ENCODE data around the gene KDELR1. TPM values are rescaled to one million over a fixed set of nuclear protein-coding genes. Genes with fewer than 3 reads are reported as not detected.
"Not testable (repeated sequence)": the region's sequence is repeated elsewhere in the genome, so short reads cannot be mapped to it uniquely, and the experiment has no call there.

Gene KDELR1
- total RNA-seq, 1 donor from 2014 or later: 21.8 TPM

DNA sequence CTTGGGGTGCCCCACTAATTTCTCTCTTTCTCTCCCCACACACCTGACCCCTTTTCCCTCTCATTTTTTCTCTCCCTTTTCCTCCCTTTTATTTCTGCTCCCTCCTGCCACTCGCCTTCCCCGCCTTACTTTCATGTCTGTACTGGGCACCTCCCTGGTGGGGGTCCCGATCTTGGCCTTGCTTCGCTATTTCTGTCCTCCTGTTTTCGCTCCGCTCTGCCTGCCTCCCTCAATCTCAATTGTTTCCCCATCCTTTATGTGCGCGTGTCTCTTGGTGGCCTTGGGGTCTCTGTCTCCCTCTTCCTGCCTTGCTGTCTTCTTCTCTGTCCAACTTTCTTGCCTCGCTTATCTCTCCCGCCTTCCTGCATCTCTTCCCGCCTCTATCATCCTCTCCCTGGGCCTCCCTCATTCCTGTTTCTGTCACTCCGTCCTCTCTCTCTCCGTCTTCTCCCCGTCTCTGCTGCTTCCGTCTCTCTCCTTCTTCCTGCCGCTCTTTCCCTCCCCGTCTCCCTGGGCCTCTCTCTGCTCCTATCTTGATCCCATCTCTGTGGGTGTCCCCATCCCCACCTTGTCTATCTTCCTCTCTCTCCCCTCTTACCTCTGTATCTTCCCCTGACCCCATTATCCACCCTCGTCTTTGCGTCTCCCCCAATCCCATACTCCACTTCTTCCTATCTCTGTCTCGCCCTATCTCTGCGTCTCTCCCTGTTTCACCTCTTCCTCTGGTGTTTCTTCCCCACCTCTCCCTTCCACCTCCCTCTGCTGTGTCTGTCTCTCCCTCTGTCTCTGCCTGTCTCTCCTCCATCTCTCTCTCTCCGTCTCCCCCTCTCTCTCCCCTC, 6.1 kb upstream of the KDELR1 start:
- no peak for DNase-seq

DNA sequence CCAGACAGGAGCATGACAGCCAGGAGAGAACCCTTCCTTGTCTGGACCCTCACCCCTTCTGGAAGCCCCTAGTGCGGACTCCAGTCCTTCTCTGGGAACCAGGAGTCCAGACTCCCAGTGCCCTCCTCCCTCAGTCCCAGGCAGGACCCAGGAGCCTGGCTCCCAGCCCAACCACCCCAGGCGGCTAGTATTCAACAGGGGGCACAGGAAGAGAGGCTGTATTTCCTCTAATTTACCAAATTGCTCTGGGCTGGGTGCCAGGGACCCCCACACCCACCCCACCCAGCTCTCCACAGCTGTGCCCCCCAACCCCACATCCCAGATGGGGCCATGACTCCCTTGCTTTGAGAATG, 5.4 kb upstream of the KDELR1 start:
- no peak for DNase-seq

DNA sequence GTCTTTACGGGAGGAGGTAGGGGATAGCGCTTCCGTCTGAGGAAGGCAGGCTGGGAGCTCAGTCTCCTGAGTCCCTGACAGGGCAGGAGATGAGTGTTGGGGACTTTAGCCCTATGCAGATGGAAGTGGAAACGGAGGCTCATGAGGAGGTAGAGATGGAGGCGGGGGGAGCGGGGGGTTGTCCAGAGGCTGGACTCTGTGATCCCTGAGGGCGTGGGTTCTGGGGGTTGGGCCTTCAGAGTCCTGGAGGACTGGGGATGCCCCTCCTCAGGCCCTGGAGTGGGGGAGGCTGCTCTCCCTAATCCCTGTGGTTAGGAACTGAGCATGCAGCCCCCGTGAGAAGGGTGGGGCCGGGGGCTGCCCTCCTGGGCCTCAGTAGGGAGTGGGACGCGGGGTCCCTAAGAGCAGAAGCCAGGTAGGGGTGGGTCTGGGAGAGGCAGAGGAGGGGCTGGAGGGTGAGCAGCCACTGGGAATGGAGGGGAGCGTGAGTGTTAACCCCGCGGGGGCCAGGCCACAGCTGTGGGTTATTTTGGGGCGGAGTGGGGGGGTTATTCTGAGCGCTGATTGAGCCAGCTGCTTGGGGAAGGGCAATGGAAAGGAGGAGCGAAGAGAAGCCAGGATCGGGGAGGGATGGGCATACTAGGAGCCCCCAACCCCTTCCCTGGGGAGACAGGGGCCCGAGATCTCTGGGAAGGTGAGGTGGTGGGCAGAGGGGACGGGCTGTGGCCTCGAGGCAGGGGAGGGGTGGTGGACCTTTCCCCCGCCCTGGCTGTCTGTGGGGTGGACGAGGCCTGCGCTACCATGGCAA, 4.9 kb upstream of the KDELR1 start:
- DNase-seq: no peak

DNA sequence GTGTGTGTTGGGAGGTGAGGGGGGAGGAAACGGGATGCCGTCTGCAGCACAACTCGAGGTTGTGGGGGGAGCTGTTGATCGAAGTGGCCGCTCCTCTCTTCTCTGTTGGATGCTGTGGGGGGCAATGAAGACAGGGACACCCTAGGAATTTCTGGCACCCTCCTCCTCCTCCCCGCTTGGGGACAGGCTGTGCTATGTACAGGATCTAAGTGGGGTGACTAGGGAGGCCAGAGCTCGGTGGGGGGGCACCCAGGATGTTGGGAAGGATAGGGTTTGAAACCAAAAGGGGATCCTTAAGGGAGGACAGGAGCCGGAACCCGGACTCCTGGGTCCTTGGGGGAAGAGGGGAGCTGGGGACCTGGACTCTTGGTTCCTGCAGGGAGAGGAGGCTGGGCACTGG, 4.1 kb upstream of the KDELR1 start:
- DNase-seq: no peak

DNA sequence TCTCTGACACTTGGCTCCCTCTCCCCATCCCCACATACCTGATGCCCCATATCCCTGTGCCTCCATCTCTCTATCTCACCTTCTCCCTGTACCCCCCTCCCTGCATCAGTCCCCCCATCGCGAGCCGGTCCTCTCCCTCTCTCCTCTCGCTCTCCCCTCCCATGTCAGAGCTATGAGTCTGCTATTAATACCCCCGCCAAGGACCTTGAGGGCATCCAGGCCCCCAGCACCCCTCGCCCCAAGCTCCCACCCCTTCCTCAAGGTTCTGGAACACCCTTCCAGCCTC, 3.8 kb upstream of the KDELR1 start:
- no peak for DNase-seq

DNA sequence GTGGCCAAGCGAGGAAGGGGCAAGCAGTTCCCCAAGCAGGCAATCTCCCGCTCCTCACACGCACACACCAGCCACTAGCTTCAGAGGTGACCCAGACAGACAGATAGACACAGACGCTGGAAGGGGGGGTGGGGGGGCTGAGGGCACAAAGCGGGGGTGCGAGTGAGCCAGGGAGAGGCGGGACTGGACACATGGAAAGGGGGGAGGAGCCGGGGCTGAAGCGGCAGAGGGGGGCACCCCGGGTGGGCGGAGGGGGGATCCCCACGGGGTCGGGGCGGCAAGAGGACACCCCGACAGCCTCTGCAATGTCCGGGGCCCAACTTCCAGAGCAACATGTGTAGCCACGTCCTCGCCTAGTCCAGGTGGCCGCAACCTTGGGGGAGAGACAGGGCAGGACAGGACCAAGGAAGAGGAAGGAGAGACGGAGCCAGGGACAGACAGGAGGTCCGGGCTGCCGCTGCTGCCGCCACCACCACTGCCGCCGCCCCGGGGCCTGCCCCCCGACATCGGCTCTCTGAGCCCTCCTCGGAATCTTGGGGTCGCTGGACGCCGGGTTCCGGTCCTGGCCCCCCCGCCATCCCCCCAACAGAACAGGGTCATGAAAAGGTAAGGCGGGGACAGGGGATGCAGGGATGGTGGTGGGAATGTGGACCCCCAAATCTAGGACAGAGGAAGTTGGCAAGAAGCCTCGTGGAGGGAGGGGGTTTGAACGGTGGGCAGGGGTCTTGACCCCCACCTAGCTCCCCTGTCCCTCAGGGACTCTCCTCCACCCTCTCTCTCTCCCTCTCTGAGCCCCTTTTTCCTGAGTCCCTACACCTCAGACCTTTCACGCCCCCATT, 3.2 kb upstream of the KDELR1 start:
- no peak for DNase-seq

DNA sequence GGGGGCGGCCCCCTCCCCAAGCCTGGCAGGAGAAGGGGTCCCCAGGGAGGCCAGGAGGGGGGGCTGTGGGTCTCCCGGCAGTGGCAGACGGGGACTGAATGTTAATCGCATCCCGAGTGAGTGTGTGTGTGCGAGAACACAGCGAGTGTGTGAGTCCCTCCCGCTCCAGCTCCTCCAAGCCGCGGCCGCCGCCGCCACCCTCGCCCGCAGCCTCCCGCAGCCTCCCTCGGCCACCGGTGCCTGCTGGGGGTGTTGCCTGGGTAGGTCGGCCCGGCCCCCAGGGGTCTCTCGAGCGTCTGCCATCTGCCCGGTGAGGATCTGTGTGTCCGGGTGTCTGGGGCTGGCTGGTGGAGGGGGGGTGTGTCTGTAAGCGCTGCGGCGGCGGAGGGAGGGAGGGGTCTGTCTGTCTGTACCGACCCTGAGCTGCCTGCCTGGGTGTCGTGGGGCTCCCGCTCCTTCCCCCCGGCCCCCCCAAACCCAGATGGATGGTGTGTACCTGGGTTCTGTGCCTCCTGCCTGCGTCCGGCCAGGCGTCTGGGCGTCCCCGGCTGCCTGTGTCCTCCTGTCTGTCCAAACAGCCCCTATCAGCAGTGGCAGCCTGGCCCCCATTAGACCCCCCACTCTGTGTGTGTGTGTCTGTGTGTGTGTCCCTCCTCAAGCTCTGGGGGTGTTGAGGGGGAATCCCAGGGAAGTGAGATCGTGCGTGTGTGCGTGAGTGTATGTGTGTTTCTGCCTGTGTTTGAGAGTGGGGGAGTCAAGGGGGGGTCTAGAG, 2.4 kb upstream of the KDELR1 start, which contains the start of gene GRIN2D:
TSS of gene GRIN2D (plus strand) at position 110 of the 772 bp plus-strand sequence. CDS start 4,725 bp downstream, outside the sequence.
- no peak for DNase-seq

DNA sequence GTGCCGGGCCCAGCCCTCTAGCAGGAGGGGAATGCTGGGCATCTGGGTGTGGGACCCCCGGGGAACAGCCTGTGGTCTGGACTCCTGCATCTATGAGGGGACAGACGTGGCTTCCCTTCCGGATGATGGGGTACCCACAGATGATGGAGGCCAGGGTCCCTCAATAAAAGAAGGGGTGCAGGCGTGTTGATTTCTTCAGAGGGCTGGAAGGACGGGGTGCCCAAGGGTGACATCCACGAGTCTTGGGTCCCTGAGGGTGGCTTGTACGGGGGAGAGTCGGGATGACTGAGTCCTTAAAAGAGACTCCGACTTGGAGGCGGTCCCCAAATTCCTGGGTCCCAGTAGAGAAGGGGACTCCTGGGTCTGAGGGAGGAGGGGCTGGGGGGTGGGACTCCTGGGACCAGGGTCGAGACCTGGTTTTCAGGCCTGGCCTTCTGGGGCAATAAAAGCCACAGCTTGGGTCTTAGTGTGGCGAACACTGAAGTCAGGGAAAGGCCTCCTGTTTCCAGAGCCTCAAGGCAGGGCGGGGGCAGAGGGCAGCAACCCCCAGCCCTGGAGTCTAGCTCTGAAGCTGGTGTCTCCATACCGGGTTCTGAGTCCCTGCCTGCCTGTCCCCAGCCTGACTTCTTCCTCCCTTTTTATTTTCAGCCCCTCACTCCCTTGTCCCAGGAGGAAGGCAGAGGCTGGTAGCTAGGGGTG, 1.7 kb upstream of the KDELR1 start:
- no peak for DNase-seq

DNA sequence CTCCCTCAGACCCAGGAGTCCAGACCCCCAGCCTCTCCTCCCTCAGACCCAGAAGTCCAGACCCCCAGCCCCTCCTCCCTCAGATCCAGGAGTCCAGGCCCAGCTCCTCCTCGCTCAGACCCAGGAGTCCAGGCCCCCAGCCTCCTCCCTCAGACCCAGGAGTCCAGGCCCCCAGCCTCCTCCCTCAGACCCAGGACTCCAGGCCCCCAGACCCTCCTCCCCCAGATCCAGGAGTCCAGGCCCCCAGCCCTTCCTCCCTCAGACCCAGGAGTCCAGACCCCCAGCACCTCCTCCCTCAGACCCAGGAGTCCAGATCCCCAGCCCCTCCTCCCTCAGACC, 624 bp upstream of the KDELR1 start:
- not testable (repeated sequence) for DNase-seq

DNA sequence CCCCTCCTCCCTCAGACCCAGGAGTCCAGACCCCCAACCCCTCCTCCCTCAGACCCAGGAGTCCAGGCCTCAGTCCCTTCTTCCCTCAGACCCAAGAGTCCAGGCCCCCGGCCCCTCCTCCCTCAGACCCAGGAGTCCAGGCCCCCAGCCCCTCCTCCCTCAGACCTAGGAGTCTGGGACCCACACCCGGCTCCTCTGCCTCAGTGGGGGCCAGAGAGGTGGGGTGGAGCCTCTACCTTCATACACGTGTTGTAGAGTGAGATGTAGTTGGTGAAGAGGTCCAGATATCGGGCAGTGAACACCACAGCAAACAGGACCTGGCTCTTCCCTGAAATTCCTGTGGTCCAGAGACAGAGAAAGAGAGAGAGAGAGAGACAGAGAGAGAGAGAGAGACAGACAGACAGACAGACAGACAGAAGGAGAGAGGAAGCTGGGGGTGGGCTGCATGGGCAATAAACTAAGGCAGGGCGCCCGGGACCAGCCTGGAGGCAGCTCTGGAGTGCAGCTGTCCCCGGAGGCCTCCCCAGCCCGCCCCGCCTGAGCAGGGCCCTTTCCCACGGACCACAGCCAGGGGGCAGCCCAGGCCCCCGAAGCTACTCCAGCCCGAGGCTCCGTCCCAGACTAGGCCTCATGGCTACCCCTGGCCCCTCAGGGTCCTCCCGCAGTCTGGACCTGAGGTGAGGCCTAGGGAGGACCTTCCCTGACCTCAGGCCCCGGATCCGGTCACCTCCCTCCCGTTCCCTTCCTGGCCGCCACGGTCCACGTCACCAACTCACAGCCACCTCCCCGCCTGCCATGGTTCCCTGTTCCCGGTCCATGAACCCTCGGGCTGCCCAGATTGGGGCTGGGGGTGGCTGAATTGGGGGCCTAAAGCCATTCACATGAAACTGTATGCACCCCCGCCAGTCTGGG, 907 bp downstream of the KDELR1 start:
- DNase-seq: peak; percentile 36

DNA sequence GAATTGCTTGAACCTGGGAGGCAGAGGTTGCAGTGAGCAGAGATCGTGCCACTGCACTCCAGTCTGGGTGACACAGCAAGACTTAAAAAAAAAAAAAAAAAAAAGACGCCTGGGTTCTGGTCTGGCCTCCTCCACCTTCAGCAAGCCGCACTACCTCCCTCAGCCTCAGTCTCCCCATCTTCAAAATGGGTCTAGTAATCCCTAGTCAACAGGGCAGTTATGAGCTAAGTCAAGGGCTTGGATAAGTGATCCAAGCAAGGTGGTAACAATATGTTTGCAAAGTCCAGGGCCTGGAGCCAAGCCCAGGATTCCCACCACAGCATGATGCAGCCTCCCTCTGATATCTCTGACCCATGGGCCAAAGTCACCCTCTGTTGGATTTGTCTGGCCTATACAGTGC, 4.4 kb downstream of the KDELR1 start:
- no peak for DNase-seq

DNA sequence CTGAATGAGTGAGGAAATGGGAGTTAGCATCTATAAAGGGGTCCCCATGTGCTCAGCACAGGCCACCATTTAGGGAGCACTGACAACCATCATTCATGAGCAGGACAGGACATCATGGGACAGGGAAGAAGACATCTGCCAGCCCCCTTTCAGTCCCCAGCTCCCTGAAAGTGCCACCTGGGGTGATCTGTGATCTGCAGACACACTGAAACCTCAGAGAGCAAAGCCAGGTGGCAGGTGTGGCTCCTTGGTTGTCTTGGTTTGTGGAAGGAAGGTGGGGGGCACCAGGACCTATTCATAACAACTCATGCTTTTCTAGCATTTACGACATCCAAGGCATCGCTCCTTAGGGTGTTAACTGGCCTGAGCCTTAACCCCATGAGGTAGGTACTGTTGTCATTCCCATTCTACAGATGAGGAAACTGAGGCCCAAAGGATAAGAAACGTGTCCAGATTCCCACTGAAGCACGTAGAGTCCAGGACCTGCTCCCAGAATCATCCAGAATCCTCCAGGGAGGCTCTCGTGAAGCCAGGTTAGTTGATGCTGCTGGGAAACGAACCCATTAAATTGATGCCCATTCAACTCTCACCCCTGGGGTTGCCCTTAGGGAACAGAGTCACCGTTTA, 5.8 kb downstream of the KDELR1 start:
- no peak for DNase-seq

DNA sequence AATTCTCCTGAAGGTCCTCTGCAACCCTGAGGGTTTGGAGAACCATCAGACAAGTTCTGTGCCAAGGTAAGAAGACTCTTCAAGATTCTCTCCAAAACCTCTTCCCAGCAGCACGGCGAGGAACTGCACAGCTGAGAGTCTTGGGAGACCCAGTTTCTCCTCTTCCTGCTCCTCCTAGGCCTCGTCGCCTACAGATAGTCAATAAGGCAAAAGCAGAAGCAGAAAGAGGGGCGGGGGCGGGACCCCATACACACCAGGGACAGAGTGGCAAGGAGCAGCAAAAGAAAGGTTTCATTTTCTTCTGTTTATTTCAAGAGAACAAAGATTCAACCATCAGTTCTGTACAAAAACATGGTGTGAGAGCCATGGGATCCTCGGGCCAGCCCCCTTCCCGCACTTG, 9.1 kb downstream of the KDELR1 start:
- DNase-seq: no peak

DNA sequence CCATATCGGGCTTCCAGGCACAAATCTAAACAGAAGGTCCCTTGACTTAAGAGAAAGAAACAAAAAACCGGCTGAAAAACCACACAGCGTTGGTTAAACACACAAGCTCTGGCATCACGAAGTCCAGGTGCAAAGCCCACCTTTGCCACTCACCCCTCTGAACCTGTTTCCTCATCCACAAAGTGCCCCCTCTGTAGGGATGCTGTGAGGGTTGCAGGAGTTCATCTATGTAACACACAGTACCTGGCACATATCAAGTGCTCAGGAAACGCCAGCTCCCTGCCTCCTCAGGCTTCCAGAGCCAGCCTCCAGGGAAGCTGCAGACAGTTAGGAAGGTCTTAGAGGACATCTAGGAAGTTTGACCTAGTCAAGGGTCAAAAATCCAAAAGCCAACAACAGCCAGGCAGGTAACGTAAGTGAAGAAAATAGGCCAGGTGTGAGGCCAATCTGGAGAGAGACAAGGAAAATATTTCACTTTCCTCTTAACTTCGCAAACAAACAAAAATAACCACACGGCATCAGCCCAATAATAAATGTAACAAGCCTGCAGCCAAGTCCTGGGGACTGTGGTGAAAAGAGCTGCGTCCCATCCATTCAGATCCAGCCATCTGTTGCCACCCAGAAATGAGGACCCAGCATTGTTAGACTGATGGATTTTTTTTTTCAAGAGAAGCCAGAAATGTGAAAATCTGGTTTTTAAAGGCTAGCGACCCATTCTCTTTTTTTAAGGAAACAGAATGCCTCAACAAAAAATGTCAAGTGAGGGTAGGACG, 10.0 kb downstream of the KDELR1 start:
- DNase-seq: no peak

DNA sequence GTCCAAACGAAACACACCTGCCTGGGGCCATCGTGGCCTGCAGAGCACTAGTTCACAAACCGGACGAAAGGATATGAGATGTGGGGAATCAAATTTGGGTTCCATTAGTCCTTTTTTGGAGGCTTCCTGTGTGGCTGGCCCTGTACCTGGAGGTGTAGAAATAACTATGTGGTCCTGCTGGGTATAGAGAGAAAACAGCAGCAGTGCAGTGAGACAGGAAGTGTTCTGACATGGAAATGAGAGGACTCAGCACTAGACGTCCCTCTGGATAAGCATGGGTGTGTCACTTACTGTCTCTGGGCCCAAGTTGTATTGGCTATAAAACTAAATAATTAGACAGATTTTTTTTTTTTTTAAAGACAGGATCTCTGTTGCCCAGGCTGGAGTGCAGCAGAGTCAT, 12.3 kb downstream of the KDELR1 start:
- DNase-seq: no peak

DNA sequence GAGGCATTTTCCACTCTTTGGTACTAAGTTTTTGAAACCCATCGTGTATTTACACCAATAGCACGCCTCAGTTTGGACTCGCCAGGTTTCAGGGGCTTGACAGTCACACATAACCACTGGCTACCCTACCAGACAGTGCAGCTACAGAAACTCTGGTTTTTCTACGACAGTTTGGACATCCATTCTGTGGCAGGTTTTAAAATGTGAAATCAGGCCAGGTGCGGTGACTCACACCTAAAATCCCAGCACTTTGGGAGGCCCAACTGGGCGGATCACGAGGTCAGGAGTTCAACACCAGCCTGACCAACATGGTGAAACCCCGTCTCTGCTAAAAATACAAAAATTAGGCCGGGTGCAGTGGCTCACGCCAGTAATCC, 13.2 kb downstream of the KDELR1 start:
- no peak for DNase-seq

DNA sequence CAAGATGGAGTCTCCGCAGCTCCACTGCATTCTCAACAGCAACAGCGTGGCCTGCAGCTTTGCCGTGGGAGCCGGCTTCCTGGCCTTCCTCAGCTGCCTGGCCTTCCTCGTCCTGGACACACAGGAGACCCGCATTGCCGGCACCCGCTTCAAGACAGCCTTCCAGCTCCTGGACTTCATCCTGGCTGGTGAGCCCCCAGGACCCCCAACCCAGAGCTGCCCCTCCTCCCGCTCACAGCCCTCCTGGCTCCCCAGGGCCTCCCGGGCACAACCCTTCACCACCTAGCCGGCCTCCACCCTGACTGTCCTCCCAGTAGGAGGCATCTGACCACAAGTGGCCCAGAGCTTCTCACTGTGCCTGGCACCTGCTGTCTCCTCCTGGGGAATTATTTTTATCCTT, 17.8 kb downstream of the KDELR1 start:
- DNase-seq: no peak

DNA sequence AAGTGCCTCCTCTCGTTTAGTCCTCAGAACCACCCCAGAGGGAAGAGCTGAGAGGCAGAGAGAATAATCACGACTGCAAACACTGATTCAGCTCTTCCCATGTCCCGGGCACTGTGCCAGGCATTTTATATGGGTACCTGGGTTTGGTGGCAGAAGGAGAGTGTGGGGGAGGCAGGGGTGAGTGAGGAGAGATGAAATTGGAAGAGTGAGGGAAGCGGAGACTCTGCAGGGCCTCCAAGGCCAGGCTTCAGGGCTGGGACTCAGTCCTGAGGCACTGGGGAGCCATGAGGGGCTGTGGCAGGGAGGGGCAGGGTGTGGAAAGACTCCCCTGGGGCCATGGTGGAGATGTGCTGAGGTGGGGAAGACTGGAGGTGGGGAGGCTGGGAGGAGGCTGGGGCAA, 18.4 kb downstream of the KDELR1 start:
- DNase-seq: peak; percentile 13

DNA sequence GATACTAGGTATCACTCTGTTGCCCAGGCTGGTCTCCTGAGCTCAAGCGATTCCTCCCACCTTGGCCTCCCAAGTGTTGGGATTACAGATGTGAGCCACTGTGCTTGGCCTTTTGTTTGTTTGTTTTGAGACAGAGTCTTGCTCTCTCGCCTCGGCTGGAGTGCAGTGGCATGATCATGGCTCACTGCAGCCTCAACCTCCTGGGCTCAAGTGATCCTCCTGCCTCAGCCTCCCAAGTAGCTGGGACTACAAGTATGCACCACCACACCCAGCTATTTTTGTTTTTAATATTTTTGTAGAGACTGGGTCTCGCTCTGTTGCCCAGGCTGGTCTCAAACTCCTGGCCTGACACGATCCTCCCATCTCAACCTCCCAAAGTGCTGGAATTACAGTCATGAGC, 19.6 kb downstream of the KDELR1 start:
- DNase-seq: not testable (repeated sequence)
